GM18499 (cell line): ENCODE results near the gene RTEL1.
"Not testable (repeated sequence)": the region's sequence is repeated elsewhere in the genome, so short reads cannot be mapped to it uniquely, and the experiment has no call there.

Experiments
- ATAC-seq: cut with Tn5 transposase; IDR thresholded peaks from one replicate; pipeline ENCODE4 v1.9.1; 2021; ENCODE audit warnings: moderate number of reproducible peaks; ENCODE audit not compliant: insufficient read depth, unreplicated experiment

The RTEL1 gene

GRCh38 chr20:63663332-63664066 is 5.4 kb downstream of the RTEL1 start:
- ATAC-seq, result no peak

DNA sequence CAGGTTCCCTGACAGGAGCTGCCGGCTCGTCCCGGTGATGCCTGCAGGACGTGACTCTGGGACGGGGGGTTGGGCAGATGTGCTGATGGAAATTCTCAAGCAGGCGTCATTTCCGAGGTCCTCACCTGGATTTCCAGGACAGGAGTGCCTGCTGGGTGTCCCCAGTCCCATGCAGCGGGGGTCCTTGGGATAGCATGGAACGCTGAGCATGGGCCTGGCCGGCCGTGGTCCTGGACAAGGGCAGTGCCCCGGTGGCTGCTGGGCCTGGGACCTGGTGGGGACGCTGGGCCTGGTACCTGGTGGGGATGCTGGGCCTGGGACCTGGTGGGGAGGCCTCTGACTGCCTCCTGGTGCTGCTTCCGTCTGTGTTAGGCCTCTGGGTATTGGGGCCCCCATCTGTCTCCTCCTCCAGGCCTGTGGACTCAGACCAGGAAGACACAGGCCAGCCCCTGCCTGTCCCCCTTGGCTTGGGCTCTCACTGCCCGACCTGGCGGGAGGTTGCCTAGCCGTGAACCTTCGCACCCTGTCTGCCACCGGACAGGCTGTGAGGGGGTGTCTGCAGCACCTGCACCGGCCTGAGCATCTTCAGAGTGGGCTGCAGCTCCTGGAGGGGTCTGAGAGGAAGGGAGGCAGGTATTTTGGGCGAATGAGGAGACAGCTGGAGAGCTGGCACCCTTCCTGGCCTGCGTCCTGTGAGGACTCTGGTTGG is 6.2 kb downstream of the RTEL1 start:
- ATAC-seq, result no peak

GRCh38 chr20:63664861-63665594 is 6.9 kb downstream of the RTEL1 start:
- ATAC-seq, result no peak

DNA sequence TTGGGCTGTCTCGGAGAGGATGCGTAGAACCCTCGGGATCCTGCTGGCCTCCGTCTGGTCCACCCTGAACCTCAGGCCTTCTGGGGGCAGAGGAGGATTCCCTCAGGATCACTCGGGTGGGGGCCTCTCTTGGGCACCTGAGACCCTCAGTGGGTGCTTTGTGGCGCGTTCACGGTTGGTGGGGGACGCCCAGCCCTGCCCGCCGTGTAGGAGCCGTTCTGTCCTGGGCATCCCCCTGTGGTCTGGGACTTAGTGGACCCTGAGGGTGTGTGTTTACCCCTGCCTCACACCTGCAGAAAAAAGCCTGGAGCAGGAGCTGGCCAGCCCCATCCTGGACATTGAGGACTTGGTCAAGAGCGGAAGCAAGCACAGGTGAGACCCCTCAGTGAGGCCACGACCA is 7.6 kb downstream of the RTEL1 start:
- no peak for ATAC-seq

DNA sequence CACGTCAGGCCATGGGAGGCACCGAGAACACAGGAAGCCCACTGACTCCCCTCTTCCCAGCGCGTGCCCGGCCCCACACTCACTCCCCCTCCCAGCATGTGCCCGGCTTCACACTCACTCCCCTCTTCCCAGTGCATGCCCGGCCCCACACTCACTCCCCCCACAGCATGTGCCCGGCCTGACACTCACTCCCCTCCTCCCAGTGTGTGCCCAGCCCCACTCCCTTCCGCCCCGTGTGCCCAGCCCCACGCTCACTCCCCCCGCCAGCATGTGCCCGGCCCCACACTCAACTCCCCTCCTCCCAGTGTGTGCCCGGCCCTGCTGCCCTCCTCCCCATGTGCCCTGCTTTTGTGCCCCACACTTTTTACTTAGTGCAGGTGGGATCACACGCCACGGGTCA is 9.7 kb downstream of the RTEL1 start:
- ATAC-seq, result no peak

GRCh38 chr20:63668351-63668750 is 10.2 kb downstream of the RTEL1 start:
- ATAC-seq, result no peak

- not testable (repeated sequence) for ATAC-seq
Measured at GRCh38 chr20:63671695-63672094, 13.6 kb downstream of the RTEL1 start.

- ATAC-seq, result no peak
Measured at GRCh38 chr20:63672666-63673065, 14.6 kb downstream of the RTEL1 start.

DNA sequence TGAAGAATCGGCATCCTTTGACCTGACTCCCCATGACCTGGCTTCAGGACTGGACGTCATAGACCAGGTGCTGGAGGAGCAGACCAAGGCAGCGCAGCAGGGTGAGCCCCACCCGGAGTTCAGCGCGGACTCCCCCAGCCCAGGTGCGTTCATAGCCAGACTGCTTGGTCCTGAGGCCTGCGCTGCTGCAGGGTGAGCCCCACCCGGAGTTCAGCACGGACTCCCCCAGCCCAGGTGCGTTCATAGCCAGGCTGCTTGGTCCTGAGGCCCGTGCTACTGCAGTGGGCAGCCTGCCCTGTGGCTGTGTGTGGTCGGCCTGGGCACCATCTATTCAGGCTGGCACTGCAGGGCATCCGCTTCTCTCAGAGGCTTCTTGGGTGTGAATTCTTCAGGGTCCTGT is 15.8 kb downstream of the RTEL1 start:
- ATAC-seq, result no peak

DNA sequence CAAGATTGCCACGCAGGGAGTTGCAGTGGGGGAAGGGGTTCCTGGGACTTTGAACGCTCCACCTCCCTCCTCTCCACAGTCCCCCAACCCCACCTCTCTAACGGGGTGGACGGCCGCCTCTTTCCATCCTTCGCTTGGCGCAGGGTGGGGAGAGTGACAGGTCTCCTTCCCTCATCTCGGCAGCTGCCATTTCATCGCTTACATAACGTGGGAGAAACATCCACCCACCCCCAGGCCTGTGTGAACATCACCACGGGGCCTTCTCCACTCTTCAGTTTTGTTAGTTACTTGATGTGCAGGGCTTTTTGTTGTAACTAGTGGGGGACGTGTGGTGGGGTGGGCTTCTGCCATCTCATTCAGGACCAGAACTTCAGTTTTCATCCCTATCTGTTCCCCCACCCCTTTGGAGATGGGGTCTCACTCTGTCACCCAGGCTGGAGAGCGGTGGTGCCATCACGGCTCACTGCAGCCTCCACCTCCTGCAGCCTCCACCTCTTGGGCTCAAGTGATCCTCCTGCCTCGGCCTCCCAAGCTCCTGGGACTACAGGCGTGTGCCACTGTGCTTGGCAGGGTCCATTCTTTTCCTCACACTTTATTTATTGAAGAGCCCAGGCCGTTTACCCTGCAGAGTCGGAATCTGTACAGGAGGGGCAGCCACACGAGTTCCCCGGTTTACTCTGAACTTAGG is 17.7 kb downstream of the RTEL1 start:
- ATAC-seq, result no peak

DNA sequence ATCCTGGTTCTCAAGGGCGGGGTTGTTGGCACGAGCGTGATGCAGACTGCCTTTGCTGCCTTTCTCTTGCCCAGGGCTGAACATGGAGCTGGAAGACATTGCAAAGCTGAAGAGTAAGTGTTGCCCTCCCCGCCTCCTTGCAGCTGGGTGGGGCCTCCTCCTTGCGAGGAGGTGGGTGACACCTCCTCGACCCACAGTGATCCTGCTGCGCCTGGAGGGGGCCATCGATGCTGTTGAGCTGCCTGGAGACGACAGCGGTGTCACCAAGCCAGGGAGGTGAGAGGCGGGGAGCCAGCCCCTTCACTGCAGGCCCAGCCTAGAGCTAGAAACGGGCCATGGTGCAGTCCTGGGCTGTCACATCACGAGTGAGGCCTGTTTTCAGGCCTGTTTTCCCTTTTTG is 20.0 kb downstream of the RTEL1 start:
- ATAC-seq, result no peak

DNA sequence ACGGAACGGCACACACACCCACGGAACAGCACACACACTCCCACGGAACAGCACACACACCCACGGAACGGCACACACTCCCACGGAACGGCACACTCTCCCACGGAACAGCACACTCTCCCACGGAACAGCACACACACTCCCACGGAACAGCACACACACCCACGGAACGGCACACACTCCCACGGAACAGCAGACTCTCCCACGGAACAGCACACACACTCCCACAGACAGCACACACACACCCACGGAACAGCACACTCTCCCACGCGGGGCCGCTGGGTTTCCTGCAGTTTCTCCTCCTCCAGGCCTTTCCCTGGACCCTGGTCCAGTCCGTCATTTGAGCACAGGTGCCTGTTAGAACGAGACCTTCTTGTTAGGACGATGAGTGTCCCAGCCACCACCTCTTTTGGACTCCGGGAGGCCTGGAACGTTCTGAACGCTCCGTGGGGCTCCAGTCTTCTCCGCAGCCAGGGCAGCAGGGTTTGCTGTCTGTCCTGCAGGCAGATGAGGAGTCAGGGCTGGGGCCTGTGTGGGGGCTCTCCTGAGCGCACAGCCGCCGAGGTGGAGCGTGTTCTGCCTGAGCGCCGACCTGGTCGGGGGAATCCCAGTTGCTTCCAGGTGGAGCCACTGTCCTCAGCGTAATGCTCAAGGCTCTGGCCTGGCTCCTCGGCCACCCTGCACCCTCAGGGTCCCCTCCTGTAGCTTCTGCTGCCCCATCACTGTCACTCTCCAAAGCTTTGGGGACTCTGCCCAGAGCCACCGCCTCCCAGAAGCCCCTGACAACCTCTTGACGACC is 20.8 kb downstream of the RTEL1 start:
- ATAC-seq, result no peak

- ATAC-seq, result no peak
Measured at GRCh38 chr20:63679799-63680305, 21.7 kb downstream of the RTEL1 start.

GRCh38 chr20:63680427-63680826 is 22.3 kb downstream of the RTEL1 start:
- no peak for ATAC-seq

GRCh38 chr20:63680857-63681608 is 22.9 kb downstream of the RTEL1 start:
- no peak for ATAC-seq

DNA sequence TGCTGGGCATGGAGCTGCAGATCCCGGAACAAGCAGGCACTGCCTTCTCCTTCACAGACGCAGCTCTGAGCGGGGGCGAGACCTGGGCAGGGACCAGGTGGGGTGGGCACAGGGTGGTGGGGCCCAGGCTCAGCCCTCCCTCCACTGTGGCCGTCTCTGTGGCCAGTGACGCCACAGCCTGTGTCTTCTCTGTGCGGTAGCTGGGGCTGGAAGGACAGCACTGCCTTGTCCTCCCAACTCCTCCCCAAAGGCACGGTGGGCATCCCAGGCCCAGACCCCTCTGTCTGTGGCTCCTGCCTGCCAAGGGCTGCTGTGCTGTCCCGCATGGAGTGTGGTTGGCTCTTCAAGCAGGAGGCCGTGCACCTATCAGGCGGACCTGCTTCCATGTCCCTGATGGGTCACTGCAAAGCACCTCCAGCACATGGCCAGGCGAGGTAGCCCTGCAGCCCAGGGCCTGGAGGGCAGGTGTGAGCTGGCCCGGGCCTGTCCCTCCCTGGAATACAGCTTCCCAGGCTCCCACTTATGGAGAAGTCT is 23.6 kb downstream of the RTEL1 start:
- ATAC-seq, result no peak

- ATAC-seq, result no peak
Measured at GRCh38 chr20:63682384-63683139, 24.4 kb downstream of the RTEL1 start.
